PC-9 (cell line): ENCODE results near the gene MTHFSD. TPM values are rescaled to one million over a fixed set of nuclear protein-coding genes. Genes with fewer than 3 reads are reported as not detected.

Experiments
- BruUV-seq: library from RNA; stranded (reverse); fragments of 400-500 nt; replicated peaks from 2 replicates; lab custom pipeline; 2021; lab: Mats Ljungman, UMichigan
- CTCF ChIA-PET: fragments of 300-600 bp; sonication (Branson Sonifier 250); formaldehyde crosslinking; loops from one replicate; lab custom pipeline; 2022; ENCODE audit warnings: antibody characterized with exemption; lab: Charles Lee
- POLR2A ChIA-PET: fragments of 300-600 bp; sonication (Branson Sonifier 250); formaldehyde crosslinking; loops from one replicate; lab custom pipeline; 2022; ENCODE audit warnings: antibody characterized with exemption; ENCODE audit not compliant: unreplicated experiment; lab: Charles Lee
- DNase-seq, 2 experiments: peaks; one replicate each; pipeline versions ENCODE4 v3.0.0 to v3.0.0-alpha.2; 2015 to 2022; ENCODE audit warnings: mixed read lengths in 1 of 2
- H2AFZ ChIP-seq: fragments of 200-600 bp; sonication (generic); 2 replicates; pipeline ENCODE4 v1.8.1; 2017; ENCODE audit warnings: antibody characterized with exemption
- H3F3A ChIP-seq: fragments of 200-600 bp; sonication (generic); 2 replicates; pipeline ENCODE4 v1.8.1; 2017; ENCODE audit warnings: antibody characterized with exemption, mild to moderate bottlenecking, low read depth; ENCODE audit not compliant: insufficient read depth
- H3K27ac ChIP-seq: fragments of 200-600 bp; sonication (generic); 2 replicates; pipeline ENCODE4 v1.6.1; 2016; ENCODE audit warnings: mixed run types
- H3K27me3 ChIP-seq: fragments of 200-600 bp; sonication (generic); 2 replicates; pipeline ENCODE4 v1.6.1; 2016; ENCODE audit warnings: low read depth, mixed run types; ENCODE audit not compliant: insufficient read depth
- H3K36me3 ChIP-seq: fragments of 200-600 bp; sonication (generic); 2 replicates; pipeline ENCODE4 v1.6.1; 2016; ENCODE audit warnings: low read depth, mixed run types
- H3K4me1 ChIP-seq: fragments of 200-600 bp; sonication (generic); replicated peaks from 2 replicates; pipeline ENCODE4 v1.6.1; 2016; ENCODE audit warnings: mixed run types; ENCODE audit not compliant: insufficient read depth
- H3K4me2 ChIP-seq: fragments of 200-600 bp; sonication (generic); 2 replicates; pipeline ENCODE4 v1.6.1; 2017; ENCODE audit warnings: mixed run types
- H3K4me3 ChIP-seq: fragments of 200-600 bp; sonication (generic); 2 replicates; pipeline ENCODE4 v1.6.1; 2016; ENCODE audit warnings: mixed run types
- H3K79me2 ChIP-seq: fragments of 200-600 bp; sonication (generic); 2 replicates; pipeline ENCODE4 v1.6.1; 2017; ENCODE audit warnings: low read depth, mixed run types
- H3K9me2 ChIP-seq: fragments of 200-600 bp; sonication (generic); 2 replicates; pipeline ENCODE4 v1.8.1; 2017; ENCODE audit warnings: mild to moderate bottlenecking; ENCODE audit not compliant: insufficient read depth
- H3K9me3 ChIP-seq: fragments of 200-600 bp; sonication (generic); 2 replicates; pipeline ENCODE4 v1.8.1; 2016; ENCODE audit warnings: low read depth; ENCODE audit not compliant: insufficient read depth
- H4K20me1 ChIP-seq: fragments of 200-600 bp; sonication (generic); 2 replicates; pipeline ENCODE4 v1.8.1; 2017; ENCODE audit not compliant: insufficient read depth
- EZH2 ChIP-seq: fragments of 200-600 bp; sonication (generic); IDR thresholded peaks from 2 replicates; pipeline ENCODE4 v1.8.0; 2017; ENCODE audit warnings: antibody characterized with exemption, low read depth
- intact Hi-C: fragments of 100-400 bp; cut with micrococcal nuclease; formaldehyde crosslinking; loops from one replicate; pipeline ENCODE4 v1.10.0; 2022; ENCODE audit not compliant: unreplicated experiment
- total RNA-seq: library from RNA; stranded (reverse); gene quantifications from 2 replicates; pipeline ENCODE4 v1.2.3, GENCODE V29; 2021
- TF ChIP-seq, protein P1 (sequence below): fragments of 200-600 bp; sonication (generic); conservative IDR thresholded peaks from 2 replicates; pipeline ENCODE4 v1.6.1; 2017; ENCODE audit warnings: mixed run types, antibody characterized with exemption, mild to moderate bottlenecking, moderate library complexity

MTHFSD gene
- total RNA-seq, 1 experiment from 2014 or later: 25.7 TPM

DNA sequence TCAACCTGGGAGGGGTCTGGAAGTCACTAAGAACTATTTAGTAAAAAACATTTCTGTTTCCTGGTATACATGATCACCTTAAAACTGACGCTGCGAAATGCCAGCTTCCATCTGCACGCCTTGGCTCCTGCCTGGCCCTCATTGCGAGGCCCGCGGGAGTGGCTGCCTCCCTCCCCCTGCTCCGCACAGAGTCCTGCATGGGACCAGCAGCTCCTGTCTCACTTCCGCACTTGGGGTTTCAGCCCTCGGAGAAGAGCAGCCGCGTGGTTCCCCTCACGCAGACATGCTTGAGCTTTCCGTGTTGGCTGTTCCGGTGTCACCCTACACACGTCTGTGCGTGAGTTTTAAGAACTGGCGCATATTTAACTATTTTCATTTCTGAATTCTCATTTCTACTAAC lies 18.4 kb downstream of the MTHFSD start:
- ChIA-PET POLR2A (interaction anchor here (0.6 kb wide), 1 partner anchor 731 kb away, joined by 3 read pairs; no protein-coding TSS in a partner anchor), CTCF (interaction anchor here (0.6 kb wide), 1 partner anchor 473 kb away, joined by 3 read pairs; no protein-coding TSS in a partner anchor)
- BruUV-seq: no TSS peak

GRCh38 chr16:86534779-86535615 lies 20.0 kb downstream of the MTHFSD start:
- no peaks in the 10 kb centered on the region for H3K4me1 ChIP-seq
- ChIA-PET POLR2A (interaction anchor here (0.7 kb wide), 1 partner anchor 13 kb away, joined by 3 read pairs; no protein-coding TSS in a partner anchor), CTCF (no interaction called here)
- H3K27ac ChIP-seq: no peak overlapping the region
- H3K36me3 ChIP-seq: peaks cover 10% of the 10 kb centered on the region; the same call in 1 of the 2 replicates
- no peak overlapping the region for H3K4me2 ChIP-seq
- no peaks in the 10 kb centered on the region for H3K9me2 ChIP-seq
- H2AFZ ChIP-seq: no peak overlapping the region
- BruUV-seq: no TSS peak
- intact Hi-C loops: no loop called here
- H4K20me1 ChIP-seq: no peaks in the 10 kb centered on the region
- H3K9me3 ChIP-seq: no peaks in the 10 kb centered on the region
- H3K4me3 ChIP-seq: no peak overlapping the region
- no peak for DNase-seq
- H3K27me3 ChIP-seq: no peaks in the 10 kb centered on the region
- TF ChIP-seq, protein P1, sequence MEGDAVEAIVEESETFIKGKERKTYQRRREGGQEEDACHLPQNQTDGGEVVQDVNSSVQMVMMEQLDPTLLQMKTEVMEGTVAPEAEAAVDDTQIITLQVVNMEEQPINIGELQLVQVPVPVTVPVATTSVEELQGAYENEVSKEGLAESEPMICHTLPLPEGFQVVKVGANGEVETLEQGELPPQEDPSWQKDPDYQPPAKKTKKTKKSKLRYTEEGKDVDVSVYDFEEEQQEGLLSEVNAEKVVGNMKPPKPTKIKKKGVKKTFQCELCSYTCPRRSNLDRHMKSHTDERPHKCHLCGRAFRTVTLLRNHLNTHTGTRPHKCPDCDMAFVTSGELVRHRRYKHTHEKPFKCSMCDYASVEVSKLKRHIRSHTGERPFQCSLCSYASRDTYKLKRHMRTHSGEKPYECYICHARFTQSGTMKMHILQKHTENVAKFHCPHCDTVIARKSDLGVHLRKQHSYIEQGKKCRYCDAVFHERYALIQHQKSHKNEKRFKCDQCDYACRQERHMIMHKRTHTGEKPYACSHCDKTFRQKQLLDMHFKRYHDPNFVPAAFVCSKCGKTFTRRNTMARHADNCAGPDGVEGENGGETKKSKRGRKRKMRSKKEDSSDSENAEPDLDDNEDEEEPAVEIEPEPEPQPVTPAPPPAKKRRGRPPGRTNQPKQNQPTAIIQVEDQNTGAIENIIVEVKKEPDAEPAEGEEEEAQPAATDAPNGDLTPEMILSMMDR: no peak
- TF ChIP-seq EZH2: no peak
- H3K79me2 ChIP-seq: no peaks in the 10 kb centered on the region
- no peaks in the 10 kb centered on the region for H3F3A ChIP-seq

More for the DNA sequence above, 18.4 kb downstream of the MTHFSD start:
- no peaks in the 10 kb centered on the region for H3F3A ChIP-seq
- no peaks in the 10 kb centered on the region for H3K9me2 ChIP-seq
- no peaks in the 10 kb centered on the region for H3K4me1 ChIP-seq
- intact Hi-C loops: no loop called here
- TF ChIP-seq EZH2: no peak
- TF ChIP-seq, protein P1: no peak
- no peaks in the 10 kb centered on the region for H4K20me1 ChIP-seq
- H3K27me3 ChIP-seq: no peaks in the 10 kb centered on the region
- H3K4me2 ChIP-seq: no peak overlapping the region
- no peak overlapping the region for H3K4me3 ChIP-seq
- H3K27ac ChIP-seq: no peak overlapping the region
- H2AFZ ChIP-seq: no peak overlapping the region
- no peak for DNase-seq
- no peaks in the 10 kb centered on the region for H3K79me2 ChIP-seq
- peaks cover 12% of the 10 kb centered on the region; the same call in 1 of the 2 replicates for H3K36me3 ChIP-seq
- H3K9me3 ChIP-seq: no peaks in the 10 kb centered on the region

DNA sequence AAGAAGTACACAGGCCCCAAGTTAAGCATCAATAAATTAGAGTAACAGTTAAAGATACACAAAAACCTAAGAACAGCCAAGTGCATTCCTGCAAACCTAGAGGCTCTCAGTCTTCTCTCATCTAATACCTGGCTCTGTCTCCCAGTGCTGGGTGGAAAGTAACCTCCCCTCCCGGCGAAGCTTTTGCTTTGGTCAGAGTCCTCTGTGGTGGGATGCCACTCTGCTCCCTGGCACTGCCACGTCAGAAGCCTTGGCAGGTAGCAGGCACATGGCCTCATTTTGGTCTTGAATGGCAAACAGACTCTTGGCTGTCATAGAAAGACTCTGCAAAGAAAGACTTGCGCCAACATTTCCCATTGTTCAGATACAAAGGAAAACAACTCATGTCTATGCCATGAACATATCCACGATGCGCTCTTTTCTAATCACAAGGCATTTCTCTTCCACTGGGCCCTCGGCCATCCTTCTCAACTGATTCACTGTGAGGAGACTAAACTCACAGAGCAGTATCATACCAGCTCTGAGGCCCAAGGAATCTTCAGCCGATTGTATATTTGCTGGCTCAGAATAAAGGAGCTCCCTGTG lies 21.2 kb downstream of the MTHFSD start:
- ChIA-PET CTCF (no interaction called here), POLR2A (no interaction called here)
- no peak for DNase-seq
- H3K4me3 ChIP-seq: no peak overlapping the region
- no peak overlapping the region for H2AFZ ChIP-seq
- no peaks in the 10 kb centered on the region for H3F3A ChIP-seq
- intact Hi-C loops: no loop called here
- BruUV-seq: no TSS peak
- H3K4me2 ChIP-seq: no peak overlapping the region
- TF ChIP-seq, protein P1: no peak
- TF ChIP-seq EZH2: no peak
- H3K79me2 ChIP-seq: no peaks in the 10 kb centered on the region
- no peaks in the 10 kb centered on the region for H3K27me3 ChIP-seq
- H4K20me1 ChIP-seq: no peaks in the 10 kb centered on the region
- H3K9me2 ChIP-seq: no peaks in the 10 kb centered on the region
- H3K4me1 ChIP-seq: no peaks in the 10 kb centered on the region
- no peak overlapping the region for H3K27ac ChIP-seq
- no peaks in the 10 kb centered on the region for H3K9me3 ChIP-seq
- H3K36me3 ChIP-seq: no peaks in the 10 kb centered on the region
